ENCODE measurements around the gene NFKB1.

- TF ChIP-seq, protein P1, sequence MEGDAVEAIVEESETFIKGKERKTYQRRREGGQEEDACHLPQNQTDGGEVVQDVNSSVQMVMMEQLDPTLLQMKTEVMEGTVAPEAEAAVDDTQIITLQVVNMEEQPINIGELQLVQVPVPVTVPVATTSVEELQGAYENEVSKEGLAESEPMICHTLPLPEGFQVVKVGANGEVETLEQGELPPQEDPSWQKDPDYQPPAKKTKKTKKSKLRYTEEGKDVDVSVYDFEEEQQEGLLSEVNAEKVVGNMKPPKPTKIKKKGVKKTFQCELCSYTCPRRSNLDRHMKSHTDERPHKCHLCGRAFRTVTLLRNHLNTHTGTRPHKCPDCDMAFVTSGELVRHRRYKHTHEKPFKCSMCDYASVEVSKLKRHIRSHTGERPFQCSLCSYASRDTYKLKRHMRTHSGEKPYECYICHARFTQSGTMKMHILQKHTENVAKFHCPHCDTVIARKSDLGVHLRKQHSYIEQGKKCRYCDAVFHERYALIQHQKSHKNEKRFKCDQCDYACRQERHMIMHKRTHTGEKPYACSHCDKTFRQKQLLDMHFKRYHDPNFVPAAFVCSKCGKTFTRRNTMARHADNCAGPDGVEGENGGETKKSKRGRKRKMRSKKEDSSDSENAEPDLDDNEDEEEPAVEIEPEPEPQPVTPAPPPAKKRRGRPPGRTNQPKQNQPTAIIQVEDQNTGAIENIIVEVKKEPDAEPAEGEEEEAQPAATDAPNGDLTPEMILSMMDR (IDR thresholded peaks at IDR 0.05), result no peak
- no peak for TF ChIP-seq POLR2A (IDR thresholded peaks at IDR 0.05)
Observed at GRCh38 chr4:102560115-102560514, 59.0 kb downstream of the NFKB1 start.
